CD4-positive, CD25-positive, alpha-beta regulatory T cell (primary cell): Measurements from ENCODE around the gene APBA2. TPM values are rescaled to one million over a fixed set of nuclear protein-coding genes. Genes with fewer than 3 reads are reported as not detected.

ENCODE experiments used
- ATAC-seq, 2 donors: fragments of 150-1000 bp; cut with Tn5 transposase; one replicate each; pipeline ENCODE4 v1.10.0; 2021; ENCODE audit warnings: low read depth in 2 of 2, moderate number of reproducible peaks in 2 of 2, moderate library complexity in 1 of 2
- DNase-seq, 3 donors: peaks; one replicate each; pipeline versions ENCODE4 v3.0.0 to v3.0.0-alpha.2; 2012 to 2022; ENCODE audit warnings: mixed read lengths in 1 of 3
- H3K27ac ChIP-seq: one replicate; pipeline ENCODE4 v1.7.0; 2013; ENCODE audit warnings: mild to moderate bottlenecking, low read length; ENCODE audit not compliant: insufficient read depth, poor library complexity, severe bottlenecking
- H3K27me3 ChIP-seq: one replicate; pipeline ENCODE4 v1.7.0; 2013; ENCODE audit warnings: low read length; ENCODE audit not compliant: control insufficient read depth, insufficient read depth
- H3K36me3 ChIP-seq: one replicate; pipeline ENCODE4 v1.7.0; 2013; ENCODE audit warnings: mild to moderate bottlenecking, low read length, moderate library complexity; ENCODE audit not compliant: control insufficient read depth, insufficient read depth
- H3K4me1 ChIP-seq: 2 replicates; pipeline ENCODE4 v1.7.0; 2013; ENCODE audit warnings: mild to moderate bottlenecking, low read length; ENCODE audit not compliant: insufficient read depth, control insufficient read depth, poor library complexity, severe bottlenecking
- H3K4me3 ChIP-seq: one replicate; pipeline ENCODE4 v1.7.0; 2013; ENCODE audit warnings: low read depth, mild to moderate bottlenecking, low read length, moderate library complexity
- H3K9me3 ChIP-seq, 2 experiments: 1 replicate in 1 of 2; 2 replicates in 1 of 2; pipeline ENCODE4 v1.7.0; 2013; ENCODE audit warnings: low read length in 2 of 2, mild to moderate bottlenecking in 1 of 2, moderate library complexity in 1 of 2; ENCODE audit not compliant: control insufficient read depth in 2 of 2
- H3K27ac Mint-ChIP-seq, 3 donors: one replicate each; pipeline ENCODE4 v1.8.0; 2020 to 2022; ENCODE audit warnings: mild to moderate bottlenecking in 3 of 3, mixed read lengths in 3 of 3, moderate library complexity in 2 of 3
- H3K27me3 Mint-ChIP-seq: one replicate; pipeline ENCODE4 v1.8.0; 2022; ENCODE audit warnings: mild to moderate bottlenecking, mixed read lengths
- H3K36me3 Mint-ChIP-seq: one replicate; pipeline ENCODE4 v1.8.0; 2020; ENCODE audit warnings: mixed read lengths
- H3K4me1 Mint-ChIP-seq, 4 donors: one replicate each; pipeline ENCODE4 v1.8.0; 2020 to 2022; ENCODE audit warnings: mixed read lengths in 4 of 4, mild to moderate bottlenecking in 1 of 4
- H3K4me3 Mint-ChIP-seq, 4 donors: one replicate each; pipeline ENCODE4 v1.8.0; 2020 to 2022; ENCODE audit warnings: mild to moderate bottlenecking in 4 of 4, mixed read lengths in 4 of 4, moderate library complexity in 3 of 4
- H3K9me3 Mint-ChIP-seq, 7 donors: one replicate each; pipeline ENCODE4 v1.8.0; 2020 to 2022; ENCODE audit warnings: mixed read lengths in 7 of 7, mild to moderate bottlenecking in 3 of 7, moderate library complexity in 2 of 7
- polyA plus RNA-seq, 4 donors: library from polyadenylated mRNA; unstranded; fragments of 300-500 nt; fragmentation: Illumina TruSeq; gene quantifications; one replicate each; pipeline ENCODE4 v1.2.3, GENCODE V29; 2021
- total RNA-seq: library from RNA; stranded (reverse); gene quantifications from one replicate; pipeline ENCODE4 v1.2.3, GENCODE V29; 2022

The APBA2 gene
- total and polyA plus RNA-seq, 5 donors from 2014 or later: 8.6 to 24.2 (median 13.9) TPM

- Mint-ChIP-seq H3K4me3 (no peak overlapping the region), H3K36me3 (peaks cover 27% of the 10 kb centered on the region), H3K27ac (no peak overlapping the region)
These were observed 208.0 kb downstream of the APBA2 start for GRCh38 chr15:29093696-29094343.

GRCh38 chr15:29094711-29095110 lies 208.9 kb downstream of the APBA2 start:
- no peak overlapping the region for H3K4me3 ChIP-seq
- H3K4me1 ChIP-seq: peaks cover 2% of the 10 kb centered on the region
- no peaks in the 10 kb centered on the region for H3K9me3 Mint-ChIP-seq
- H3K36me3 Mint-ChIP-seq: peaks cover 29% of the 10 kb centered on the region
- H3K4me1 Mint-ChIP-seq: peaks cover 0 to 8% (median 0%) of the 10 kb centered on the region in 4 donors
- H3K4me3 Mint-ChIP-seq: no peak overlapping the region
- no peak overlapping the region for H3K27ac Mint-ChIP-seq
- DNase-seq (no peak), ATAC-seq (no peak)
- no peaks in the 10 kb centered on the region for H3K27me3 Mint-ChIP-seq
- no peaks in the 10 kb centered on the region for H3K36me3 ChIP-seq
- H3K27ac ChIP-seq: no peak overlapping the region
- H3K9me3 ChIP-seq: no peaks in the 10 kb centered on the region
- H3K27me3 ChIP-seq: no peaks in the 10 kb centered on the region

More at GRCh38 chr15:29093696-29094343, 208.0 kb downstream of the APBA2 start:
- Histone ChIP-seq H3K9me3 (no peaks in the 10 kb centered on the region), H3K27ac (no peak overlapping the region), H3K4me1 (peaks cover 8% of the 10 kb centered on the region), H3K4me3 (no peak overlapping the region), H3K27me3 (no peaks in the 10 kb centered on the region), H3K36me3 (no peaks in the 10 kb centered on the region)
- DNase-seq (no peak), ATAC-seq (no peak)
- no peaks in the 10 kb centered on the region for H3K9me3 Mint-ChIP-seq
- H3K4me1 Mint-ChIP-seq: peaks cover 0 to 16% (median under 1%) of the 10 kb centered on the region in 4 donors
- no peaks in the 10 kb centered on the region for H3K27me3 Mint-ChIP-seq

GRCh38 chr15:29095746-29096145 lies 210.0 kb downstream of the APBA2 start:
- H3K4me3 ChIP-seq: no peak overlapping the region
- H3K36me3 ChIP-seq: no peaks in the 10 kb centered on the region
- H3K9me3 Mint-ChIP-seq: no peaks in the 10 kb centered on the region
- H3K27ac ChIP-seq: no peak overlapping the region
- DNase-seq (no peak), ATAC-seq (no peak)
- H3K27me3 Mint-ChIP-seq: no peaks in the 10 kb centered on the region
- peaks cover 29% of the 10 kb centered on the region for H3K36me3 Mint-ChIP-seq
- no peaks in the 10 kb centered on the region for H3K4me1 ChIP-seq
- H3K27me3 ChIP-seq: no peaks in the 10 kb centered on the region
- H3K27ac Mint-ChIP-seq: no peak overlapping the region
- no peaks in the 10 kb centered on the region for H3K9me3 ChIP-seq
- H3K4me1 Mint-ChIP-seq: no peaks in the 10 kb centered on the region
- H3K4me3 Mint-ChIP-seq: no peak overlapping the region

- Histone ChIP-seq H3K27ac (no peak overlapping the region), H3K36me3 (no peaks in the 10 kb centered on the region), H3K9me3 (no peaks in the 10 kb centered on the region), H3K4me1 (no peaks in the 10 kb centered on the region), H3K27me3 (no peaks in the 10 kb centered on the region), H3K4me3 (no peak overlapping the region)
- DNase-seq: no peak
- Mint-ChIP-seq H3K9me3 (no peaks in the 10 kb centered on the region), H3K27ac (no peak overlapping the region), H3K4me3 (no peak overlapping the region), H3K4me1 (peaks cover 0 to 3% (median under 1%) of the 10 kb centered on the region in 4 donors), H3K36me3 (peaks cover 33% of the 10 kb centered on the region), H3K27me3 (no peaks in the 10 kb centered on the region)
- ATAC-seq: no peak
These were observed 211.4 kb downstream of the APBA2 start for GRCh38 chr15:29097168-29097567.

GRCh38 chr15:29097971-29098370 lies 212.2 kb downstream of the APBA2 start:
- ATAC-seq (no peak), DNase-seq (no peak)
- Mint-ChIP-seq H3K9me3 (no peaks in the 10 kb centered on the region), H3K36me3 (peaks cover 29% of the 10 kb centered on the region), H3K27me3 (no peaks in the 10 kb centered on the region), H3K4me1 (peaks cover 0 to 8% (median 1%) of the 10 kb centered on the region in 4 donors), H3K4me3 (no peak overlapping the region), H3K27ac (peak overlapping the region in 1 of 3 donors; percentile 48)
- no peak overlapping the region for H3K4me3 ChIP-seq
- H3K27ac ChIP-seq: no peak overlapping the region
- no peaks in the 10 kb centered on the region for H3K36me3 ChIP-seq
- no peaks in the 10 kb centered on the region for H3K4me1 ChIP-seq
- no peaks in the 10 kb centered on the region for H3K9me3 ChIP-seq
- no peaks in the 10 kb centered on the region for H3K27me3 ChIP-seq

- ATAC-seq: no peak
- Mint-ChIP-seq H3K36me3 (peaks cover 29% of the 10 kb centered on the region), H3K9me3 (no peaks in the 10 kb centered on the region), H3K27ac (no peak overlapping the region), H3K4me1 (peaks cover 0 to 8% (median 1%) of the 10 kb centered on the region in 4 donors), H3K27me3 (no peaks in the 10 kb centered on the region), H3K4me3 (no peak overlapping the region)
- Histone ChIP-seq H3K9me3 (no peaks in the 10 kb centered on the region), H3K27ac (no peak overlapping the region), H3K27me3 (no peaks in the 10 kb centered on the region), H3K36me3 (no peaks in the 10 kb centered on the region), H3K4me3 (no peak overlapping the region), H3K4me1 (no peaks in the 10 kb centered on the region)
- DNase-seq: no peak
These were observed 212.9 kb downstream of the APBA2 start for GRCh38 chr15:29098652-29099051.

GRCh38 chr15:29099131-29099880 lies 213.5 kb downstream of the APBA2 start:
- H3K27me3 ChIP-seq: no peaks in the 10 kb centered on the region
- H3K27ac ChIP-seq: no peak overlapping the region
- H3K4me3 ChIP-seq: no peak overlapping the region
- H3K36me3 ChIP-seq: no peaks in the 10 kb centered on the region
- Mint-ChIP-seq H3K4me3 (no peak overlapping the region), H3K9me3 (no peaks in the 10 kb centered on the region), H3K36me3 (peaks cover 26% of the 10 kb centered on the region), H3K27me3 (no peaks in the 10 kb centered on the region), H3K4me1 (peaks cover 0 to 8% (median 1%) of the 10 kb centered on the region in 4 donors), H3K27ac (no peak overlapping the region)
- ATAC-seq (no peak), DNase-seq (no peak)
- no peaks in the 10 kb centered on the region for H3K9me3 ChIP-seq
- H3K4me1 ChIP-seq: no peaks in the 10 kb centered on the region
